ENCODE data around the gene HERPUD2. TPM values are rescaled to one million over a fixed set of nuclear protein-coding genes. Genes with fewer than 3 reads are reported as not detected.

Gene HERPUD2
- total and polyA plus RNA-seq, 7 experiments from 2014 or later: 38.1 to 92.6 (median 68.7) TPM

DNA sequence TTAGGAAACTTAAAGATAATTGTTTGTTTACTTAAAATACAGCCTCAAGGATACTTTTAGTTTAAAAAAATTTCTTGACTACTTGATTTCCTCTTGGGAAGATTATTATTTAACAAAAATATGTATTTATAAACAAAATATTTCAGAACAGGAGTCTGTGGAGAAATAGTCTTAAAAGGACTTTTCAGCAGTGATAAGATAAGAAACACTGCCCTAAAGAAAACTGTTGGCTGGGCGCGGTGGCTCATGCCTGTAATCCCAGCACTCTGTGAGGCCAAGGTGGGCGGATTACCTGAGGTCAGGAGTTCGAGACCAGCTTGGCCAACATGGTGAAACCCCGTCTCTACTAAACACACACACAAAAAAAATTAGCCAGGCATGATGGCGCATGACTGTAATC, 22.6 kb upstream of the HERPUD2 start:
- ChIA-PET POLR2A (no interaction called here), CTCF (interaction anchor here (1.2 kb wide), 1 partner anchor 7 kb away, joined by 3 read pairs; no protein-coding TSS in a partner anchor)
- no peak overlapping the region for H3K27ac ChIP-seq (ENCODE audit: low read depth, low read length)
- H3K27me3 ChIP-seq (ENCODE audit: control insufficient read depth in 2 of 2, insufficient read depth in 2 of 2, low read length in 2 of 2): no peaks in the 10 kb centered on the region
- no peak overlapping the region for H3K4me3 Mint-ChIP-seq
- H3K9me3 ChIP-seq (ENCODE audit: control insufficient read depth in 2 of 3, low read length in 3 of 3): no peaks in the 10 kb centered on the region
- H3K27me3 Mint-ChIP-seq: peaks cover 0 to 28% (median 0%) of the 10 kb centered on the region in 5 donors
- no peak for DNase-seq
- intact Hi-C loops (cut with micrococcal nuclease): no loop called here
- H3K36me3 Mint-ChIP-seq: peaks cover 0 to 4% (median 0%) of the 10 kb centered on the region in 5 donors
- peaks cover 2 to 15% (median 8%) of the 10 kb centered on the region in 7 donors for H3K4me1 Mint-ChIP-seq
- no peak for ATAC-seq
- no peak overlapping the region for H3K27ac Mint-ChIP-seq
- H3K9me3 Mint-ChIP-seq: peaks cover 0 to 2% (median 0%) of the 10 kb centered on the region in 11 donors
- no peak overlapping the region for H3K4me3 ChIP-seq (ENCODE audit: low read length)
- no peaks in the 10 kb centered on the region for H3K36me3 ChIP-seq (ENCODE audit: control insufficient read depth in 2 of 3, insufficient read depth in 3 of 3, low read length in 3 of 3)
- peaks cover 0 to under 1% of the 10 kb centered on the region in 2 donors for H3K4me1 ChIP-seq (ENCODE audit: control insufficient read depth in 2 of 2, insufficient read depth in 2 of 2, low read length in 2 of 2)

DNA sequence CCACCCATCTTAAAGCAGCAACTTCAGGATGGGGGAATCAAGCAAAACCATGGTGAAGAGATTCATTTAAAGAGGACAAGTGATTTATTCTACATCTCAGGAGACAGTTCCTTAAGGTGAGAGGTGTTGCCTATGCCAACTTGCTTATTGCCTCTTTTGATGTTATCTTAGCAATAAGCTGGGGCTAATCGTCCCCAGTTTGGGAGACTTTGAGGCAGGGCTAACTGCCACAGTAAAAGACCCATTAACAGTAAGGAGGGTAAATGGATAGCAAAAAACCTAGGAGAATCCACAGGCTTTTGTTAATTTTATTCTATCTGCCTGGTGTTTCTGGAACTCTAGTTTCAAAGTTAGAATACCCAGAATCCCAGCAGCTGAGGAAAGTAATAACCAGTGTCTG, 22.1 kb upstream of the HERPUD2 start:
- H3K9me3 Mint-ChIP-seq: peaks cover 0 to 2% (median 0%) of the 10 kb centered on the region in 11 donors
- H3K27me3 ChIP-seq (ENCODE audit: control insufficient read depth in 2 of 2, insufficient read depth in 2 of 2, low read length in 2 of 2): no peaks in the 10 kb centered on the region
- intact Hi-C loops (cut with micrococcal nuclease): no loop called here
- ChIA-PET POLR2A (no interaction called here), CTCF (interaction anchor here (1.2 kb wide), 1 partner anchor 8 kb away, joined by 3 read pairs; no protein-coding TSS in a partner anchor)
- H3K4me1 ChIP-seq (ENCODE audit: control insufficient read depth in 2 of 2, insufficient read depth in 2 of 2, low read length in 2 of 2): no peaks in the 10 kb centered on the region
- peaks cover 0 to 4% (median 0%) of the 10 kb centered on the region in 5 donors for H3K36me3 Mint-ChIP-seq
- H3K27me3 Mint-ChIP-seq: peaks cover 0 to 28% (median 0%) of the 10 kb centered on the region in 5 donors
- no peak overlapping the region for H3K4me3 ChIP-seq (ENCODE audit: low read length)
- DNase-seq (no peak), ATAC-seq (no peak)
- H3K27ac Mint-ChIP-seq: no peak overlapping the region
- no peaks in the 10 kb centered on the region for H3K9me3 ChIP-seq (ENCODE audit: control insufficient read depth in 2 of 3, low read length in 3 of 3)
- H3K4me3 Mint-ChIP-seq: no peak overlapping the region
- H3K27ac ChIP-seq (ENCODE audit: low read depth, low read length): no peak overlapping the region
- H3K4me1 Mint-ChIP-seq: peaks cover 2 to 15% (median 5%) of the 10 kb centered on the region in 7 donors
- no peaks in the 10 kb centered on the region for H3K36me3 ChIP-seq (ENCODE audit: control insufficient read depth in 2 of 3, insufficient read depth in 3 of 3, low read length in 3 of 3)

DNA sequence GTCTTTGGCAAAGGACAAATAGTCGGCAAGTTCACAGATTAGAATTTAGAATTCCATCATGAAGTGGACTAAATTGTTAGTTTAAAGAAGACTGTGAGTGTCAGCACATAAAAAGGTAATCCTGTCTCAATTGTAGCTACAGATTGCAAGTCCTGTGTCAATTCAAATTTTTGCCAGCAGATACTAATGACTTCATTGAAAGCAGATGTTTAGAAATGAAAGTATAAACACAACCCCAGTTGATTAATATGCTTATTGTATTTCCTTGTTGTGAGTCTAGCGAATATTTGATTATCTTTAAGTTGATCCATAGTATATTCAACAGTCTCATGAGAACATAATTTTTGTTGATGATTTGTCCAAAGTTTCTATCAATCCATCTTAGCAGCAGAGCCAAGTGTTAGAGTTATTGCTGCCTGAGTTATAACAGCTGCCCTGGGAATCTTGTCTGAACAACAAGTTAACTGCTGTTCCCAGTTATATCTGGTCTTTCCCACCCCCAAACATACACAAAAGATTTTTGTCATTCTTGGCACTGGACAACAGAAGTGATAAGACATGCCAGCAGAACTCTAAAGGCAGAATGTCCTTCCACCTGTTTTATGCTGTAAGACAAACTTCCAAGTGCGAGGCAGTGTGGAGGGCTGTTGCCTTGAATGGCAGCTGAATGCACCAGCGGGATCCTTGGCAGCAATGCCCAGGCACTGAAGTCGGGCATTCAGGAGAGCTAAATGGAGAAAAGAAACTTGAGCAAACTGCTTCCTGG, 21.3 kb upstream of the HERPUD2 start:
- no peaks in the 10 kb centered on the region for H3K36me3 ChIP-seq (ENCODE audit: control insufficient read depth in 2 of 3, insufficient read depth in 3 of 3, low read length in 3 of 3)
- Mint-ChIP-seq H3K36me3 (peaks cover 0 to 4% (median 0%) of the 10 kb centered on the region in 5 donors), H3K9me3 (peaks cover 0 to 2% (median 0%) of the 10 kb centered on the region in 11 donors), H3K4me1 (peaks cover 0 to 12% (median 5%) of the 10 kb centered on the region in 7 donors), H3K27me3 (peaks cover 0 to 27% (median 0%) of the 10 kb centered on the region in 5 donors), H3K27ac (peak overlapping the region in 2 of 9 donors; percentile 20 to 45), H3K4me3 (no peak overlapping the region)
- POLR2A ChIA-PET: interaction anchor here (1.1 to 1.6 kb wide), 2 partner anchors 9 to 10 kb away, joined by 3 read pairs; no protein-coding TSS in a partner anchor
- no peaks in the 10 kb centered on the region for H3K9me3 ChIP-seq (ENCODE audit: control insufficient read depth in 2 of 3, low read length in 3 of 3)
- no peaks in the 10 kb centered on the region for H3K4me1 ChIP-seq (ENCODE audit: control insufficient read depth in 2 of 2, insufficient read depth in 2 of 2, low read length in 2 of 2)
- ATAC-seq (no peak), DNase-seq (no peak)
- CTCF ChIA-PET: interaction anchor here (1.2 kb wide), 1 partner anchor 9 kb away, joined by 3 read pairs; no protein-coding TSS in a partner anchor
- no peak overlapping the region for H3K27ac ChIP-seq (ENCODE audit: low read depth, low read length)
- no peak overlapping the region for H3K4me3 ChIP-seq (ENCODE audit: low read length)
- intact Hi-C loops (cut with micrococcal nuclease): no loop called here
- no peaks in the 10 kb centered on the region for H3K27me3 ChIP-seq (ENCODE audit: control insufficient read depth in 2 of 2, insufficient read depth in 2 of 2, low read length in 2 of 2)

DNA sequence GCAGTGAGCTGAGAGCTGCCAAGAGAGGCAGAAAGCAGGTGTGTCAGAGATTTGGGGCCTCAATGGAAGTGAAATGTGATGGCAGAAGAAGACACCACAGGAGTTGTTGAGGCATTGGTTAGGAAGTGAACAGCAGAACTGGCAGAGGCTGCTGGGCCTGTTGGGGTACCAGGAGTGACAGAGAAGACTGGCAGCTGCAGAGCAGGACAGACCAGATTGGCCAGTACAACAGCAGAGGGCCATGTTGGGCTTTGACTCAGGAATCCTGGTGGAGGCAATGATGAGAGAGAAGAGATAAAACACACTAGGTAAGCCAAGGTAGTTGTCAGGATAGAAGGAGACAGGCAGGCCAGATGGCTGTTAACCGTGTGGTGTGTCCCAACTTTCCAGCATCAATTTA, 19.9 kb upstream of the HERPUD2 start:
- peaks cover 4% of the 10 kb centered on the region in 2 donors for H3K4me1 ChIP-seq (ENCODE audit: control insufficient read depth in 2 of 2, insufficient read depth in 2 of 2, low read length in 2 of 2)
- Mint-ChIP-seq H3K27me3 (peaks cover 0 to 28% (median 0%) of the 10 kb centered on the region in 5 donors), H3K4me3 (no peak overlapping the region), H3K4me1 (peaks cover 5 to 17% (median 8%) of the 10 kb centered on the region in 7 donors), H3K9me3 (peaks cover 0 to 2% (median 0%) of the 10 kb centered on the region in 11 donors), H3K27ac (peak overlapping the region in 2 of 9 donors; percentile 5 to 34), H3K36me3 (peaks cover 0 to 4% (median 0%) of the 10 kb centered on the region in 5 donors)
- DNase-seq (no peak), ATAC-seq (peak; percentile 22)
- H3K36me3 ChIP-seq (ENCODE audit: control insufficient read depth in 2 of 3, insufficient read depth in 3 of 3, low read length in 3 of 3): no peaks in the 10 kb centered on the region
- intact Hi-C loops (cut with micrococcal nuclease): no loop called here
- ChIA-PET CTCF (no interaction called here), POLR2A (interaction anchor here (1.6 kb wide), 1 partner anchor 10 kb away, joined by 3 read pairs; no protein-coding TSS in a partner anchor)
- H3K4me3 ChIP-seq (ENCODE audit: low read length): no peak overlapping the region
- no peaks in the 10 kb centered on the region for H3K27me3 ChIP-seq (ENCODE audit: control insufficient read depth in 2 of 2, insufficient read depth in 2 of 2, low read length in 2 of 2)
- no peaks in the 10 kb centered on the region for H3K9me3 ChIP-seq (ENCODE audit: control insufficient read depth in 2 of 3, low read length in 3 of 3)
- no peak overlapping the region for H3K27ac ChIP-seq (ENCODE audit: low read depth, low read length)

DNA sequence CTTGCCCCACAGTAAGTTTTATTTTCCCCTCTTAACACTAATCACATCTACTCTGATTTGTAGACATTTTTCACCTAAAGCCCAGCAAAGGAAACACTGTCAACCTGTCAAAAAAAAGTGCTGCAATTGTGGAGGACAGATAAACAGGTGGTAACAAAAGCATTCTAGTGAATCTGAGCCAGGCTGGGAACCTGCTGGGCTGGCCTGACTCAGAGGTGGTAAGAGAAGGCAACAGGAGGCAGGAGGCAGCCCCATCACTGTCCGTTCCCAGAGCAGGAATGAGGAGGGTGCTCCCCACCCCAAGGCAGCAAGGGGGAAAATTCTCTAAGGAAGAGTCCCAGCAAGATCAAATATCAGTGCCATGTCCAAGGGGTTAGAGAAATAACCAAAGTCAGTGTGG, 19.5 kb upstream of the HERPUD2 start:
- no peak overlapping the region for H3K27ac Mint-ChIP-seq
- peak overlapping the region in 1 of 10 donors; percentile 17 for H3K4me3 Mint-ChIP-seq
- ChIA-PET POLR2A (interaction anchor here (1.3 kb wide), 1 partner anchor 11 kb away, joined by 5 read pairs; no protein-coding TSS in a partner anchor), CTCF (interaction anchor here (1.1 to 1.3 kb wide), 2 partner anchors 190 to 197 kb away, joined by 3 read pairs; no protein-coding TSS in a partner anchor)
- Histone ChIP-seq H3K27me3 (ENCODE audit: control insufficient read depth in 2 of 2, insufficient read depth in 2 of 2, low read length in 2 of 2) (no peaks in the 10 kb centered on the region), H3K9me3 (ENCODE audit: control insufficient read depth in 2 of 3, low read length in 3 of 3) (no peaks in the 10 kb centered on the region), H3K4me3 (ENCODE audit: low read length) (no peak overlapping the region), H3K27ac (ENCODE audit: low read depth, low read length) (no peak overlapping the region), H3K4me1 (ENCODE audit: control insufficient read depth in 2 of 2, insufficient read depth in 2 of 2, low read length in 2 of 2) (peaks cover 8% of the 10 kb centered on the region in 2 donors), H3K36me3 (ENCODE audit: control insufficient read depth in 2 of 3, insufficient read depth in 3 of 3, low read length in 3 of 3) (no peaks in the 10 kb centered on the region)
- peaks cover 8 to 21% (median 13%) of the 10 kb centered on the region in 7 donors for H3K4me1 Mint-ChIP-seq
- DNase-seq (no peak), ATAC-seq (no peak)
- peaks cover 0 to 31% (median 0%) of the 10 kb centered on the region in 5 donors for H3K27me3 Mint-ChIP-seq
- peaks cover 0 to 4% (median 0%) of the 10 kb centered on the region in 5 donors for H3K36me3 Mint-ChIP-seq
- intact Hi-C loops (cut with micrococcal nuclease): no loop called here
- peaks cover 0 to 2% (median 0%) of the 10 kb centered on the region in 11 donors for H3K9me3 Mint-ChIP-seq

DNA sequence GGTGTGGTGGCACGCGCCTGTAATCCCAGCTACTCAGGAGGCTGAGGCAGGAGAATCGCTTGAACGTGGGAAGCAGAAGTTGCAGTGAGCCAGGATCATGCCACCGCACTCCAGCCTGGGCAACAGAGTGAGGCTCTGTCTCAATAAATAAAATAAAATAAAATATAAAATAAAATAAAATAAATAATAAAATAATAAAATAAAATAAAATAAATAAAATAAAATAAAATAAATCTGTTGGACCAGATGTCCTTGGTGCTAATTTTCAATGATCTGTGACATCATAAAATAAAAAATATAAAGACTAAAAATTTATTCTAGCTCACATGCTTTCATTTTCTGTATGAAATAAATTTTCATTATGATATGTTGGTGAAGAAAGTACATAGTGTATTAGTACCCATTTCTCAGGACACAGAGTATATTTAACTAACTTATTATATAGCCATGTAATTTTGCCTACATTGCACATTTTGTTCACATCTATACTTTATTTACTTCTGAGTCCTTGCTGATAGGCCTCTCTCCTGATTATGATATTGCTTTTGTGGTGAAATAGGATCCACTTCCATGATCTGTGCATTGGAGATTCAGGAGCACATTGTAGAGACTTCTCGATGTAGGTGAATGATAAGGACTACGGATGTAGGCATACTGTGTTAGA, 17.8 kb upstream of the HERPUD2 start:
- Mint-ChIP-seq H3K4me1 (peaks cover 8 to 24% (median 17%) of the 10 kb centered on the region in 7 donors), H3K9me3 (peaks cover 0 to 2% (median 0%) of the 10 kb centered on the region in 11 donors), H3K4me3 (no peak overlapping the region), H3K27ac (no peak overlapping the region), H3K36me3 (peaks cover 0 to 4% (median 0%) of the 10 kb centered on the region in 5 donors), H3K27me3 (peaks cover 0 to 23% (median 0%) of the 10 kb centered on the region in 5 donors)
- Histone ChIP-seq H3K4me3 (ENCODE audit: low read length) (no peak overlapping the region), H3K9me3 (ENCODE audit: control insufficient read depth in 2 of 3, low read length in 3 of 3) (no peaks in the 10 kb centered on the region), H3K4me1 (ENCODE audit: control insufficient read depth in 2 of 2, insufficient read depth in 2 of 2, low read length in 2 of 2) (peaks cover 8% of the 10 kb centered on the region in 2 donors), H3K27me3 (ENCODE audit: control insufficient read depth in 2 of 2, insufficient read depth in 2 of 2, low read length in 2 of 2) (no peaks in the 10 kb centered on the region), H3K36me3 (ENCODE audit: control insufficient read depth in 2 of 3, insufficient read depth in 3 of 3, low read length in 3 of 3) (no peaks in the 10 kb centered on the region), H3K27ac (ENCODE audit: low read depth, low read length) (no peak overlapping the region)
- ChIA-PET CTCF (interaction anchor here (0.6 to 2.0 kb wide), 6 partner anchors 17 to 199 kb away, joined by 3 to 6 read pairs (median 3); partner anchors contain the start of gene SEPTIN7), POLR2A (interaction anchor here (1.3 to 5.1 kb wide), 3 partner anchors 13 to 89 kb away, joined by 5 to 41 read pairs (median 5); partner anchors contain the start of gene SEPTIN7)
- ATAC-seq: no peak
- intact Hi-C loops (cut with micrococcal nuclease): no loop called here
- no peak for DNase-seq

All from naive thymus-derived CD4-positive, alpha-beta T cell (primary cell).